Mesenchymal stem cell (in vitro differentiated cells and primary cell): ENCODE results near the gene BSND.

Experiments used
- DNase-seq: peaks from one replicate; pipeline ENCODE4 v3.0.0-alpha.2; 2013
- H2AFZ ChIP-seq: one replicate; pipeline ENCODE4 v1.6.1; 2013; ENCODE audit warnings: low read depth, mild to moderate bottlenecking, control low read depth, inconsistent platforms, low read length, moderate library complexity
- H2AK5ac ChIP-seq: 2 replicates; pipeline ENCODE4 v1.6.1; 2013; ENCODE audit warnings: low read length, moderate library complexity, mild to moderate bottlenecking, inconsistent platforms; ENCODE audit not compliant: severe bottlenecking
- H2BK120ac ChIP-seq: one replicate; pipeline ENCODE4 v1.6.1; 2013; ENCODE audit warnings: low read depth, mild to moderate bottlenecking, inconsistent platforms, low read length, moderate library complexity
- H2BK12ac ChIP-seq, 2 experiments: one replicate each; pipeline ENCODE4 v1.6.1; 2013; ENCODE audit warnings: inconsistent platforms in 2 of 2, low read length in 2 of 2, mild to moderate bottlenecking in 2 of 2, moderate library complexity in 2 of 2, control low read depth in 1 of 2
- H2BK15ac ChIP-seq: one replicate; pipeline ENCODE4 v1.6.1; 2013; ENCODE audit warnings: mild to moderate bottlenecking, low read depth, inconsistent platforms; ENCODE audit not compliant: poor library complexity, severe bottlenecking
- H2BK5ac ChIP-seq: 2 replicates; pipeline ENCODE4 v1.6.1; 2013; ENCODE audit warnings: low read depth, mild to moderate bottlenecking, low read length, control low read depth, inconsistent platforms; ENCODE audit not compliant: poor library complexity, severe bottlenecking
- H3K14ac ChIP-seq, 2 experiments: one replicate each; pipeline ENCODE4 v1.6.1; 2013; ENCODE audit warnings: inconsistent platforms in 2 of 2, low read length in 2 of 2, control low read depth in 1 of 2, mild to moderate bottlenecking in 1 of 2, moderate library complexity in 1 of 2
- H3K18ac ChIP-seq, 2 experiments: one replicate each; pipeline ENCODE4 v1.6.1; 2013; ENCODE audit warnings: inconsistent platforms in 2 of 2, low read length in 2 of 2, control low read depth in 1 of 2, low read depth in 1 of 2, mild to moderate bottlenecking in 1 of 2
- H3K23ac ChIP-seq, 2 experiments: one replicate each; pipeline ENCODE4 v1.6.1; 2013; ENCODE audit warnings: inconsistent platforms in 2 of 2, low read length in 2 of 2, mild to moderate bottlenecking in 2 of 2, moderate library complexity in 2 of 2, control low read depth in 1 of 2
- H3K27ac ChIP-seq: 2 replicates; pipeline ENCODE4 v1.5.1; 2013; ENCODE audit warnings: mild to moderate bottlenecking, moderate library complexity, low read length, control low read depth, inconsistent platforms; ENCODE audit not compliant: poor library complexity, severe bottlenecking
- H3K27me3 ChIP-seq, 2 experiments: 2 replicates each; pipeline versions ENCODE4 v1.6.1 to v1.7.0; 2013; ENCODE audit warnings: low read length in 2 of 2, mild to moderate bottlenecking in 2 of 2, moderate library complexity in 2 of 2, control low read depth in 1 of 2, inconsistent platforms in 1 of 2; ENCODE audit not compliant: control insufficient read depth in 1 of 2, insufficient read depth in 1 of 2
- H3K36me3 ChIP-seq, 2 experiments: 2 replicates each; pipeline versions ENCODE4 v1.6.1 to v1.7.0; 2013; ENCODE audit warnings: low read length in 2 of 2, control low read depth in 1 of 2, inconsistent platforms in 1 of 2, low read depth in 1 of 2, mild to moderate bottlenecking in 1 of 2; ENCODE audit not compliant: insufficient read depth in 2 of 2, control insufficient read depth in 1 of 2
- H3K4ac ChIP-seq, 2 experiments: one replicate each; pipeline ENCODE4 v1.6.1; 2013; ENCODE audit warnings: inconsistent platforms in 2 of 2, low read length in 2 of 2, mild to moderate bottlenecking in 2 of 2, moderate library complexity in 2 of 2, control low read depth in 1 of 2, low read depth in 1 of 2
- H3K4me1 ChIP-seq: 2 replicates; pipeline ENCODE4 v1.6.1; 2013; ENCODE audit warnings: low read depth, low read length, control low read depth; ENCODE audit not compliant: control insufficient read depth, insufficient read depth
- H3K4me2 ChIP-seq: 2 replicates; pipeline ENCODE4 v1.6.1; 2013; ENCODE audit warnings: low read length, mild to moderate bottlenecking, inconsistent platforms; ENCODE audit not compliant: poor library complexity, severe bottlenecking
- H3K4me3 ChIP-seq, 2 experiments: 2 replicates each; pipeline versions ENCODE4 v1.5.1 to v1.7.0; 2013; ENCODE audit warnings: low read length in 2 of 2, mild to moderate bottlenecking in 2 of 2, control low read depth in 1 of 2, low read depth in 1 of 2; ENCODE audit not compliant: insufficient read depth in 1 of 2
- H3K79me1 ChIP-seq: replicated peaks from 2 replicates; pipeline ENCODE4 v1.6.1; 2013; ENCODE audit warnings: mild to moderate bottlenecking, control low read depth, low read length, inconsistent platforms; ENCODE audit not compliant: poor library complexity, severe bottlenecking
- H3K9ac ChIP-seq: 2 replicates; pipeline ENCODE4 v1.7.0; 2013; ENCODE audit warnings: mild to moderate bottlenecking, low read length, moderate library complexity
- H3K9me3 ChIP-seq: 2 replicates; pipeline ENCODE4 v1.7.0; 2013; ENCODE audit warnings: mild to moderate bottlenecking, low read length; ENCODE audit not compliant: control insufficient read depth
- H4K8ac ChIP-seq: one replicate; pipeline ENCODE4 v1.6.1; 2013; ENCODE audit warnings: inconsistent platforms, mild to moderate bottlenecking, low read length, moderate library complexity
- H4K91ac ChIP-seq: one replicate; pipeline ENCODE4 v1.6.1; 2013; ENCODE audit warnings: mild to moderate bottlenecking, low read length, inconsistent platforms
- WGBS: methylation state at CpG from one replicate; pipeline ENCODE4 v1.1.7; 2013; ENCODE audit warnings: mixed read lengths; 5-methylcytosine and 5-hydroxymethylcytosine counted together

BSND gene

GRCh38 chr1:54982739-54983138 is 16.0 kb upstream of the BSND start:
- Histone ChIP-seq H3K23ac (no peak overlapping the region), H3K27me3 (peaks cover 42 to 59% of the 10 kb centered on the region in 2 experiments), H3K79me1 (no peaks in the 10 kb centered on the region), H3K4me1 (peaks cover 15% of the 10 kb centered on the region), H3K9me3 (no peaks in the 10 kb centered on the region), H2BK12ac (no peak overlapping the region), H3K4ac (no peak overlapping the region), H2BK5ac (no peak overlapping the region), H3K18ac (no peak overlapping the region), H3K14ac (no peak overlapping the region), H3K36me3 (no peaks in the 10 kb centered on the region), H3K27ac (no peak overlapping the region), H3K4me2 (no peak overlapping the region), H2BK15ac (no peak overlapping the region), H4K91ac (no peak overlapping the region), H4K8ac (no peak overlapping the region), H3K9ac (no peak overlapping the region), H2BK120ac (no peak overlapping the region), H2AFZ (no peak overlapping the region), H2AK5ac (no peak overlapping the region), H3K4me3 (no peak overlapping the region)
- no peak for DNase-seq

GRCh38 chr1:54984131-54984842 is 14.4 kb upstream of the BSND start:
- WGBS, result 78% methylated on average over 7 of the region's 7 CpGs
- no peaks in the 10 kb centered on the region for H3K9me3 ChIP-seq
- H2AK5ac ChIP-seq, result no peak overlapping the region
- H3K79me1 ChIP-seq, result no peaks in the 10 kb centered on the region
- no peak overlapping the region for H3K4me3 ChIP-seq
- no peak overlapping the region for H2BK15ac ChIP-seq
- H3K27me3 ChIP-seq, result peaks cover 31 to 51% of the 10 kb centered on the region in 2 experiments
- peaks cover 20% of the 10 kb centered on the region for H3K4me1 ChIP-seq
- no peak overlapping the region for H3K27ac ChIP-seq
- no peak overlapping the region for H3K23ac ChIP-seq
- no peak overlapping the region for H3K9ac ChIP-seq
- H2BK12ac ChIP-seq, result no peak overlapping the region
- peaks cover 0 to under 1% of the 10 kb centered on the region in 2 experiments for H3K36me3 ChIP-seq
- H4K8ac ChIP-seq, result no peak overlapping the region
- H2BK120ac ChIP-seq, result no peak overlapping the region
- H4K91ac ChIP-seq, result no peak overlapping the region
- no peak for DNase-seq
- no peak overlapping the region for H3K4ac ChIP-seq
- H3K14ac ChIP-seq, result no peak overlapping the region
- H3K4me2 ChIP-seq, result no peak overlapping the region
- H3K18ac ChIP-seq, result no peak overlapping the region
- no peak overlapping the region for H2BK5ac ChIP-seq
- H2AFZ ChIP-seq, result no peak overlapping the region

DNA sequence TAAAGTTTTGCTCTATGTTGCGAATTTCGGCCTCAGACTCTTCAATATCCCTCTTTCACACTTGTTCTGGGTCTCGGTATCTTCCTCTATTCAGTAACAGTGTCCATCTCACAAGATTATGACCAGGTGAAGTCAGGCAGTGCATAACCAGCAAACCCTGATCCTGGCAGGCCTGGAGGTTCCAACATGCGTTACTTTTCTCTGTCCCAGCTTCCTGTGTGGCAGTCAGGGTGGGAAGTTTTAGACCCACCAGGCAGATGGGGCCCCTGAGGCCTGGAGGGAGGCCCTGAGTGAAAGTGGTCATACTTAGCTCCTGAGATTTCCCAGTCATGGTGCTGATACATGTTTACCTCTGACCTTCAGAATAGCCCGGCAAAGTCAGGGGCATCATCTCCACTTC is 13.2 kb upstream of the BSND start:
- Histone ChIP-seq H3K79me1 (no peaks in the 10 kb centered on the region), H3K9me3 (no peaks in the 10 kb centered on the region), H3K27me3 (peaks cover 21 to 39% of the 10 kb centered on the region in 2 experiments), H3K4ac (no peak overlapping the region), H3K23ac (no peak overlapping the region), H2AK5ac (no peak overlapping the region), H2BK12ac (no peak overlapping the region), H3K4me1 (peaks cover 16% of the 10 kb centered on the region), H3K4me3 (no peak overlapping the region), H3K27ac (no peak overlapping the region), H2BK5ac (no peak overlapping the region), H4K91ac (no peak overlapping the region), H3K14ac (no peak overlapping the region), H3K9ac (no peak overlapping the region), H4K8ac (no peak overlapping the region), H3K4me2 (no peak overlapping the region), H2BK15ac (no peak overlapping the region), H3K18ac (no peak overlapping the region), H3K36me3 (peaks cover 0 to 4% of the 10 kb centered on the region in 2 experiments), H2BK120ac (no peak overlapping the region), H2AFZ (no peak overlapping the region)
- 93% methylated on average over 5 of the region's 5 CpGs for WGBS
- no peak for DNase-seq

GRCh38 chr1:54986025-54986424 is 12.7 kb upstream of the BSND start:
- Histone ChIP-seq H3K4me3 (no peak overlapping the region), H3K9ac (no peak overlapping the region), H3K4ac (no peak overlapping the region), H3K14ac (no peak overlapping the region), H3K36me3 (peaks cover 0 to 4% of the 10 kb centered on the region in 2 experiments), H3K18ac (no peak overlapping the region), H2BK5ac (no peak overlapping the region), H3K23ac (no peak overlapping the region), H2BK12ac (no peak overlapping the region), H3K27ac (no peak overlapping the region), H2BK120ac (no peak overlapping the region), H3K79me1 (no peaks in the 10 kb centered on the region), H3K4me2 (no peak overlapping the region), H4K91ac (no peak overlapping the region), H3K27me3 (peaks cover 18 to 34% of the 10 kb centered on the region in 2 experiments), H2BK15ac (no peak overlapping the region), H2AK5ac (no peak overlapping the region), H3K9me3 (no peaks in the 10 kb centered on the region), H4K8ac (no peak overlapping the region), H2AFZ (no peak overlapping the region), H3K4me1 (peaks cover 13% of the 10 kb centered on the region)
- 84% methylated on average over 15 of the region's 15 CpGs for WGBS
- DNase-seq, result no peak
